Sigmoid colon (tissue), 4 donors: ENCODE results near the gene DNAH11.

Experiments
- CTCF ChIP-seq, 4 experiments: fragments of 450-650 bp in 3 of 4; fragments of 200-600 bp in 1 of 4; IDR thresholded peaks; one replicate each; pipeline ENCODE4 v1.5.1; 2016 to 2019; ENCODE audit warnings: antibody characterized with exemption in 4 of 4, mild to moderate bottlenecking in 3 of 4, moderate library complexity in 2 of 4
- EP300 ChIP-seq, 4 donors: sonication (generic); formaldehyde crosslinking; IDR thresholded peaks; one replicate each; pipeline ENCODE4 v1.6.1; 2017; ENCODE audit warnings: antibody characterized with exemption in 4 of 4

DNA sequence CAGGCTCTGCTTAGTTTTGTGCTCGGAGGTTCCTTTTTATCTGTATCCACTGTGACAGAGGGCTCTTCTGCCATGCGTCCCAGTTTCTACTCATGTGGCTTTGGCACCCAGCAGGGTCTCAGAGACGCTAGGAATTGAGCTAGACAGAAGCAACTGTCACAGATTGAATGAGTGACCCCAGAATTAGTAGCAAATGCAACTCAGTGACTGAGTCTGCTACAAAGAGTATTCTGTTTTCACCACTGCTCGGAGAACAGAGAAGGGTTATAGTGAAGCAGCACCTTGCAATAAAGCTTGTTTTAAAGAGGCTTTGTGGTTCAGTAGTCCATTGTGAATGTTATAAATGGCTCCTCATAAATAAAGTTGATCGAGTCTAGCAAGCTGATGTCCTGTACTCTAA lies 113.2 kb downstream of the DNAH11 start:
- TF ChIP-seq CTCF (IDR thresholded peaks at IDR 0.05), result no peak
- TF ChIP-seq EP300 (IDR thresholded peaks at IDR 0.05), result no peak
